OCI-LY3 (cell line): ENCODE measurements around the gene ROPN1L.

Source experiments
- H2AFZ ChIP-seq: fragments of 200-600, 300-600 bp; shearing (Covaris generic); 2 replicates; pipeline ENCODE4 v1.6.0; 2014; ENCODE audit warnings: antibody characterized with exemption, low read depth, low read length
- H3K27ac ChIP-seq: fragments of 200-600, 300-600 bp; sonication (generic); 2 replicates; pipeline ENCODE4 v1.5.1; 2014; ENCODE audit warnings: mild to moderate bottlenecking, low read length, moderate library complexity, mixed read lengths
- H3K27me3 ChIP-seq: fragments of 200-600, 300-600 bp; sonication (generic); 2 replicates; pipeline ENCODE4 v1.6.1; 2014; ENCODE audit warnings: low read depth, low read length, mixed read lengths
- H3K36me3 ChIP-seq: fragments of 200-600, 300-600 bp; sonication (generic); replicated peaks from 2 replicates; pipeline ENCODE3; 2014; ENCODE audit warnings: low read depth, low read length, mixed read lengths
- H3K4me1 ChIP-seq: fragments of 300-600, 200-600 bp; sonication (generic); 2 replicates; pipeline ENCODE4 v1.6.1; 2014; ENCODE audit warnings: low read length, mixed read lengths
- H3K4me2 ChIP-seq: fragments of 200-600, 300-600 bp; sonication (generic); 2 replicates; pipeline ENCODE4 v1.6.1; 2014; ENCODE audit warnings: low read length, mixed read lengths
- H3K4me3 ChIP-seq: fragments of 300-600, 200-600 bp; sonication (generic); 2 replicates; pipeline ENCODE4 v1.5.1; 2014; ENCODE audit warnings: antibody characterized with exemption, mild to moderate bottlenecking, low read length, moderate library complexity
- H3K79me2 ChIP-seq: fragments of 300-600, 200-600 bp; shearing (Covaris generic); 2 replicates; pipeline ENCODE4 v1.6.1; 2014; ENCODE audit warnings: mild to moderate bottlenecking, low read length, mixed read lengths
- H3K9ac ChIP-seq: fragments of 300-600, 200-600 bp; shearing (Covaris generic); 2 replicates; pipeline ENCODE4 v1.6.0; 2014; ENCODE audit warnings: mild to moderate bottlenecking, low read length, moderate library complexity
- H3K9me3 ChIP-seq: fragments of 200-600, 300-600 bp; shearing (Covaris generic); 2 replicates; pipeline ENCODE4 v1.6.1; 2014; ENCODE audit warnings: low read length, mixed read lengths; ENCODE audit not compliant: insufficient read depth
- H4K20me1 ChIP-seq: fragments of 200-600, 300-600 bp; sonication (generic); 2 replicates; pipeline ENCODE4 v1.6.1; 2016; ENCODE audit warnings: low read length, mixed read lengths; ENCODE audit not compliant: insufficient read depth
- CTCF ChIP-seq: fragments of 200-600, 300-600 bp; sonication (generic); IDR thresholded peaks from 2 replicates; pipeline ENCODE4 v1.5.1; 2014; ENCODE audit warnings: antibody characterized with exemption, low read length, low read depth
- EZH2phosphoT487 ChIP-seq: fragments of 200-600 bp; shearing (Covaris generic); IDR thresholded peaks from 2 replicates; pipeline ENCODE4 v1.6.1; 2018; ENCODE audit warnings: antibody characterized with exemption, mixed run types, low read depth

Gene ROPN1L

GRCh38 chr5:10447041-10447440, 5.4 kb downstream of the ROPN1L start:
- no peak for TF ChIP-seq EZH2phosphoT487
- H3K4me3 ChIP-seq, result no peak overlapping the region
- H3K4me1 ChIP-seq, result peaks cover 7% of the 10 kb centered on the region
- H3K4me2 ChIP-seq, result no peak overlapping the region
- no peaks in the 10 kb centered on the region for H3K27me3 ChIP-seq
- no peaks in the 10 kb centered on the region for H4K20me1 ChIP-seq
- no peaks in the 10 kb centered on the region for H3K9me3 ChIP-seq
- no peak overlapping the region for H2AFZ ChIP-seq
- H3K9ac ChIP-seq, result no peak overlapping the region
- no peak overlapping the region for H3K27ac ChIP-seq
- no peaks in the 10 kb centered on the region for H3K79me2 ChIP-seq
- H3K36me3 ChIP-seq, result no peaks in the 10 kb centered on the region

GRCh38 chr5:10448754-10449360, 7.2 kb downstream of the ROPN1L start:
- Histone ChIP-seq H3K4me2 (no peak overlapping the region), H3K9ac (no peak overlapping the region), H3K4me3 (no peak overlapping the region), H2AFZ (no peak overlapping the region), H3K27me3 (no peaks in the 10 kb centered on the region), H3K9me3 (no peaks in the 10 kb centered on the region), H3K79me2 (no peaks in the 10 kb centered on the region), H4K20me1 (no peaks in the 10 kb centered on the region), H3K36me3 (no peaks in the 10 kb centered on the region), H3K27ac (no peak overlapping the region), H3K4me1 (no peaks in the 10 kb centered on the region)
- TF ChIP-seq EZH2phosphoT487, result no peak

GRCh38 chr5:10451137-10451824, 9.6 kb downstream of the ROPN1L start:
- Histone ChIP-seq H2AFZ (no peak overlapping the region), H3K4me1 (0 out of 2 replicates have a peak, but pooled peaks cover 4% of the 10 kb centered on the region), H3K36me3 (no peaks in the 10 kb centered on the region), H3K79me2 (no peaks in the 10 kb centered on the region), H3K9ac (no peak overlapping the region), H3K27me3 (no peaks in the 10 kb centered on the region), H3K9me3 (no peaks in the 10 kb centered on the region), H4K20me1 (no peaks in the 10 kb centered on the region), H3K4me2 (no peak overlapping the region), H3K4me3 (no peak overlapping the region), H3K27ac (no peak overlapping the region)
- no peak for TF ChIP-seq EZH2phosphoT487
- TF ChIP-seq CTCF, result no peak

GRCh38 chr5:10452768-10453331, 11.2 kb downstream of the ROPN1L start:
- H3K79me2 ChIP-seq, result no peaks in the 10 kb centered on the region
- TF ChIP-seq CTCF (peak; percentile 78), EZH2phosphoT487 (no peak)
- no peaks in the 10 kb centered on the region for H3K36me3 ChIP-seq
- H3K9ac ChIP-seq, result no peak overlapping the region
- H3K27ac ChIP-seq, result no peak overlapping the region
- no peaks in the 10 kb centered on the region for H3K9me3 ChIP-seq
- no peak overlapping the region for H3K4me3 ChIP-seq
- H3K4me1 ChIP-seq, result 0 out of 2 replicates have a peak, but pooled peaks cover 4% of the 10 kb centered on the region
- no peak overlapping the region for H2AFZ ChIP-seq
- H4K20me1 ChIP-seq, result no peaks in the 10 kb centered on the region
- H3K4me2 ChIP-seq, result no peak overlapping the region
- no peaks in the 10 kb centered on the region for H3K27me3 ChIP-seq

- Histone ChIP-seq H3K4me3 (no peak overlapping the region), H3K36me3 (no peaks in the 10 kb centered on the region), H3K9me3 (no peaks in the 10 kb centered on the region), H4K20me1 (no peaks in the 10 kb centered on the region), H3K9ac (no peak overlapping the region), H3K4me2 (no peak overlapping the region), H2AFZ (no peak overlapping the region), H3K27ac (no peak overlapping the region), H3K79me2 (no peaks in the 10 kb centered on the region), H3K27me3 (no peaks in the 10 kb centered on the region), H3K4me1 (0 out of 2 replicates have a peak, but pooled peaks cover 4% of the 10 kb centered on the region)
- no peak for TF ChIP-seq EZH2phosphoT487
- TF ChIP-seq CTCF, result no peak
Measured at GRCh38 chr5:10453545-10453944, 11.9 kb downstream of the ROPN1L start.
